ENCODE data around the gene NOTCH4. TPM values are rescaled to one million over a fixed set of nuclear protein-coding genes. Genes with fewer than 3 reads are reported as not detected.
A peak's percentile ranks its signal among the peaks of the same experiment; 100 is the strongest.
"Not testable (repeated sequence)": the region's sequence is repeated elsewhere in the genome, so short reads cannot be mapped to it uniquely, and the experiment has no call there.

NOTCH4 gene
- total RNA-seq, 1 experiment from 2014 or later: 5.7 TPM

- no peak for TF ChIP-seq CTCF (IDR thresholded peaks at IDR 0.05; ENCODE audit: unreplicated experiment)
- CTCF ChIA-PET: interaction anchor here (0.5 to 1.8 kb wide), 7 partner anchors 10 to 1119 kb away, joined by 3 to 8 read pairs (median 5); no protein-coding TSS in a partner anchor
- H3K9me3 Mint-ChIP-seq (ENCODE audit: low read depth, unreplicated experiment): no peaks in the 10 kb centered on the region
- H3K27me3 Mint-ChIP-seq (ENCODE audit: unreplicated experiment): no peaks in the 10 kb centered on the region
- H3K4me3 Mint-ChIP-seq (ENCODE audit: low read depth, unreplicated experiment): peak overlapping the region; percentile 80
- peak overlapping the region; percentile 70 for H3K27ac Mint-ChIP-seq (ENCODE audit: unreplicated experiment)
- H3K36me3 Mint-ChIP-seq (ENCODE audit: insufficient read depth, unreplicated experiment): peaks cover 66% of the 10 kb centered on the region
- peaks cover 25% of the 10 kb centered on the region for H3K4me1 Mint-ChIP-seq (ENCODE audit: low read depth, unreplicated experiment)
- no TSS peak for BruUV-seq (replicated peaks)
- DNase-seq: no peak
- intact Hi-C loops (cut with micrococcal nuclease; ENCODE audit: unreplicated experiment): loop anchor here (10.0 kb wide), 1 partner anchor 245 kb away; the partner anchor contains the start of gene CFB
Measured at GRCh38 chr6:32189742-32190053, 34.2 kb downstream of the NOTCH4 start.

- H3K27me3 Mint-ChIP-seq (ENCODE audit: unreplicated experiment): no peaks in the 10 kb centered on the region
- CTCF ChIA-PET: interaction anchor here (0.5 to 1.5 kb wide), 4 partner anchors 12 to 569 kb away, joined by 3 to 5 read pairs (median 4); no protein-coding TSS in a partner anchor
- H3K4me1 Mint-ChIP-seq (ENCODE audit: low read depth, unreplicated experiment): peaks cover 22% of the 10 kb centered on the region
- H3K4me3 Mint-ChIP-seq (ENCODE audit: low read depth, unreplicated experiment): peak overlapping the region; percentile 80
- no TSS peak for BruUV-seq (replicated peaks)
- intact Hi-C loops (cut with micrococcal nuclease; ENCODE audit: unreplicated experiment): no loop called here
- peak overlapping the region; percentile 66 for H3K27ac Mint-ChIP-seq (ENCODE audit: unreplicated experiment)
- H3K36me3 Mint-ChIP-seq (ENCODE audit: insufficient read depth, unreplicated experiment): peaks cover 69% of the 10 kb centered on the region
- no peak for TF ChIP-seq CTCF (IDR thresholded peaks at IDR 0.05; ENCODE audit: unreplicated experiment)
- no peaks in the 10 kb centered on the region for H3K9me3 Mint-ChIP-seq (ENCODE audit: low read depth, unreplicated experiment)
- DNase-seq: no peak
Measured at GRCh38 chr6:32189069-32189741, 34.7 kb downstream of the NOTCH4 start.

- TF ChIP-seq CTCF (IDR thresholded peaks at IDR 0.05; ENCODE audit: unreplicated experiment): no peak
- BruUV-seq (replicated peaks): TSS peak; percentile 31
- Mint-ChIP-seq H3K27me3 (ENCODE audit: unreplicated experiment) (no peaks in the 10 kb centered on the region), H3K4me1 (ENCODE audit: low read depth, unreplicated experiment) (peaks cover 22% of the 10 kb centered on the region), H3K9me3 (ENCODE audit: low read depth, unreplicated experiment) (no peaks in the 10 kb centered on the region), H3K4me3 (ENCODE audit: low read depth, unreplicated experiment) (peak overlapping the region; percentile 80), H3K36me3 (ENCODE audit: insufficient read depth, unreplicated experiment) (peaks cover 76% of the 10 kb centered on the region), H3K27ac (ENCODE audit: unreplicated experiment) (peak overlapping the region; percentile 66)
- intact Hi-C loops (cut with micrococcal nuclease; ENCODE audit: unreplicated experiment): no loop called here
- CTCF ChIA-PET: interaction anchor here (1.0 to 1.5 kb wide), 2 partner anchors 11 to 70 kb away, joined by 3 to 5 read pairs; no protein-coding TSS in a partner anchor
- no peak for DNase-seq
Measured at GRCh38 chr6:32188381-32189068, 35.3 kb downstream of the NOTCH4 start.

GRCh38 chr6:32187725-32188380 is 36.0 kb downstream of the NOTCH4 start:
- H3K9me3 Mint-ChIP-seq (ENCODE audit: low read depth, unreplicated experiment); H3K27me3 Mint-ChIP-seq (ENCODE audit: unreplicated experiment); intact Hi-C loops (cut with micrococcal nuclease; ENCODE audit: unreplicated experiment); BruUV-seq (replicated peaks); DNase-seq: not testable (repeated sequence)
- H3K27ac Mint-ChIP-seq (ENCODE audit: unreplicated experiment): peak overlapping the region; percentile 55
- H3K4me3 Mint-ChIP-seq (ENCODE audit: low read depth, unreplicated experiment): peak overlapping the region; percentile 15
- H3K36me3 Mint-ChIP-seq (ENCODE audit: insufficient read depth, unreplicated experiment): peaks cover 82% of the 10 kb centered on the region
- H3K4me1 Mint-ChIP-seq (ENCODE audit: low read depth, unreplicated experiment): peaks cover 22% of the 10 kb centered on the region
- CTCF ChIA-PET: interaction anchor here (1.5 kb wide), 1 partner anchor 69 kb away, joined by 5 read pairs; no protein-coding TSS in a partner anchor

Measured in Calu3 (cell line).